Testis (tissue), 2 donors: ENCODE results near the gene TRIM8.

Source experiments
- CTCF ChIP-seq, 3 experiments: fragments of 450-650 bp in 2 of 3; fragments of 200-600 bp in 1 of 3; sonication (generic) in 1 of 3; IDR thresholded peaks; one replicate each; pipeline ENCODE4 v1.5.1; 2016 to 2019; ENCODE audit warnings: antibody characterized with exemption in 3 of 3, mild to moderate bottlenecking in 2 of 3, moderate library complexity in 1 of 3
- POLR2A ChIP-seq: fragments of 450-650 bp; IDR thresholded peaks from one replicate; pipeline ENCODE4 v1.6.1; 2017; ENCODE audit warnings: antibody characterized with exemption, mild to moderate bottlenecking, moderate library complexity

GRCh38 chr10:102641402-102641801 is 2.9 kb upstream of the TRIM8 start:
- no peak for TF ChIP-seq CTCF (IDR thresholded peaks at IDR 0.05)
- no peak for TF ChIP-seq POLR2A
